ENCODE data around the gene TCEAL6.
"Not testable (repeated sequence)": the region's sequence is repeated elsewhere in the genome, so short reads cannot be mapped to it uniquely, and the experiment has no call there.

- TF ChIP-seq POLR2A (IDR thresholded peaks at IDR 0.05; ENCODE audit: low read length); GATA1 (IDR thresholded peaks at IDR 0.05; ENCODE audit: low read depth, low read length): not testable (repeated sequence)
These were observed 1.4 kb downstream of the TCEAL6 start for GRCh38 chrX:102140876-102141275.
